ENCODE measurements around the gene DDX23.
"Not testable (repeated sequence)": the region's sequence is repeated elsewhere in the genome, so short reads cannot be mapped to it uniquely, and the experiment has no call there.

- TF ChIP-seq, protein P1, sequence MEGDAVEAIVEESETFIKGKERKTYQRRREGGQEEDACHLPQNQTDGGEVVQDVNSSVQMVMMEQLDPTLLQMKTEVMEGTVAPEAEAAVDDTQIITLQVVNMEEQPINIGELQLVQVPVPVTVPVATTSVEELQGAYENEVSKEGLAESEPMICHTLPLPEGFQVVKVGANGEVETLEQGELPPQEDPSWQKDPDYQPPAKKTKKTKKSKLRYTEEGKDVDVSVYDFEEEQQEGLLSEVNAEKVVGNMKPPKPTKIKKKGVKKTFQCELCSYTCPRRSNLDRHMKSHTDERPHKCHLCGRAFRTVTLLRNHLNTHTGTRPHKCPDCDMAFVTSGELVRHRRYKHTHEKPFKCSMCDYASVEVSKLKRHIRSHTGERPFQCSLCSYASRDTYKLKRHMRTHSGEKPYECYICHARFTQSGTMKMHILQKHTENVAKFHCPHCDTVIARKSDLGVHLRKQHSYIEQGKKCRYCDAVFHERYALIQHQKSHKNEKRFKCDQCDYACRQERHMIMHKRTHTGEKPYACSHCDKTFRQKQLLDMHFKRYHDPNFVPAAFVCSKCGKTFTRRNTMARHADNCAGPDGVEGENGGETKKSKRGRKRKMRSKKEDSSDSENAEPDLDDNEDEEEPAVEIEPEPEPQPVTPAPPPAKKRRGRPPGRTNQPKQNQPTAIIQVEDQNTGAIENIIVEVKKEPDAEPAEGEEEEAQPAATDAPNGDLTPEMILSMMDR (IDR thresholded peaks at IDR 0.05) = not testable (repeated sequence)
- not testable (repeated sequence) for TF ChIP-seq POLR2AphosphoS5 (IDR thresholded peaks at IDR 0.05; ENCODE audit: low read depth, low read length); REST (IDR thresholded peaks at IDR 0.05; ENCODE audit: insufficient read depth in 1 of 2, low read depth in 2 of 2, low read length in 1 of 2); TCF7L2 (IDR thresholded peaks at IDR 0.05; ENCODE audit: low read depth, low read length); SIN3A (IDR thresholded peaks at IDR 0.05; ENCODE audit: borderline replicate concordance, insufficient read depth, low read depth, low read length)
Observed at GRCh38 chr12:48873534-48873933, 21.6 kb upstream of the DDX23 start.
